MM.1S (cell line): Measurements from ENCODE around the gene SENP8.

Source experiments
- DNase-seq: peaks from one replicate; pipeline ENCODE4 v3.0.0-alpha.2; 2015
- H2AFZ ChIP-seq: fragments of 300-600 bp; sonication (generic); 2 replicates; pipeline ENCODE4 v1.6.0; 2016; ENCODE audit warnings: antibody characterized with exemption, low read length
- H3F3A ChIP-seq: fragments of 300-600 bp; sonication (generic); 2 replicates; pipeline ENCODE4 v1.6.1; 2016; ENCODE audit warnings: mild to moderate bottlenecking, antibody characterized with exemption, low read length, moderate library complexity, mixed read lengths; ENCODE audit not compliant: insufficient read depth
- H3K27ac ChIP-seq: fragments of 300-600 bp; sonication (generic); 2 replicates; pipeline ENCODE4 v1.5.1; 2016; ENCODE audit warnings: mild to moderate bottlenecking, low read length
- H3K27me3 ChIP-seq: fragments of 300-600 bp; sonication (generic); replicated peaks from 2 replicates; pipeline ENCODE4 v1.6.0; 2016; ENCODE audit warnings: low read length; ENCODE audit not compliant: insufficient read depth
- H3K36me3 ChIP-seq: fragments of 300-600 bp; sonication (generic); replicated peaks from 2 replicates; pipeline ENCODE4 v1.6.1; 2016; ENCODE audit warnings: mild to moderate bottlenecking, low read length, mixed read lengths; ENCODE audit not compliant: insufficient read depth
- H3K4me1 ChIP-seq: fragments of 300-600 bp; sonication (generic); 2 replicates; pipeline ENCODE4 v1.6.1; 2016; ENCODE audit warnings: low read length, mixed read lengths
- H3K4me2 ChIP-seq: fragments of 300-600 bp; sonication (generic); 2 replicates; pipeline ENCODE4 v1.6.0; 2016; ENCODE audit warnings: low read depth, low read length
- H3K4me3 ChIP-seq: fragments of 300-600 bp; sonication (generic); 2 replicates; pipeline ENCODE4 v1.5.1; 2016; ENCODE audit warnings: low read length, mixed read lengths
- H3K79me2 ChIP-seq: fragments of 300-600 bp; sonication (generic); 2 replicates; pipeline ENCODE4 v1.6.1; 2016; ENCODE audit warnings: mixed run types, low read length, mixed read lengths
- H3K9ac ChIP-seq: fragments of 300-600 bp; sonication (generic); 2 replicates; pipeline ENCODE4 v1.6.1; 2016; ENCODE audit warnings: low read length, mixed read lengths
- H3K9me2 ChIP-seq: fragments of 300-600 bp; sonication (generic); replicated peaks from 2 replicates; pipeline ENCODE4 v1.6.1; 2016; ENCODE audit warnings: mild to moderate bottlenecking, low read length, mixed read lengths; ENCODE audit not compliant: insufficient read depth
- H3K9me3 ChIP-seq: fragments of 300-600 bp; sonication (generic); replicated peaks from 2 replicates; pipeline ENCODE4 v1.6.1; 2016; ENCODE audit warnings: mild to moderate bottlenecking, low read length, mixed read lengths; ENCODE audit not compliant: insufficient read depth
- H4K20me1 ChIP-seq: fragments of 300-600 bp; sonication (generic); 2 replicates; pipeline ENCODE4 v1.6.1; 2016; ENCODE audit warnings: mild to moderate bottlenecking, low read length, moderate library complexity, mixed read lengths; ENCODE audit not compliant: insufficient read depth
- EZH2 ChIP-seq: fragments of 300-600 bp; sonication (generic); optimal IDR thresholded peaks from 2 replicates; pipeline ENCODE3; 2017; ENCODE audit warnings: low read depth, mild to moderate bottlenecking, antibody characterized with exemption, low read length, mixed read lengths
- EZH2phosphoT487 ChIP-seq: fragments of 300-600 bp; sonication (generic); IDR thresholded peaks from 2 replicates; pipeline ENCODE4 v1.6.1; 2018; ENCODE audit warnings: antibody characterized with exemption, low read length
- TF ChIP-seq, protein P1 (sequence below): fragments of 300-600 bp; sonication (generic); IDR thresholded peaks from 2 replicates; pipeline ENCODE4 v1.5.1; 2016; ENCODE audit warnings: antibody characterized with exemption, low read length, mixed read lengths

SENP8 gene

DNA sequence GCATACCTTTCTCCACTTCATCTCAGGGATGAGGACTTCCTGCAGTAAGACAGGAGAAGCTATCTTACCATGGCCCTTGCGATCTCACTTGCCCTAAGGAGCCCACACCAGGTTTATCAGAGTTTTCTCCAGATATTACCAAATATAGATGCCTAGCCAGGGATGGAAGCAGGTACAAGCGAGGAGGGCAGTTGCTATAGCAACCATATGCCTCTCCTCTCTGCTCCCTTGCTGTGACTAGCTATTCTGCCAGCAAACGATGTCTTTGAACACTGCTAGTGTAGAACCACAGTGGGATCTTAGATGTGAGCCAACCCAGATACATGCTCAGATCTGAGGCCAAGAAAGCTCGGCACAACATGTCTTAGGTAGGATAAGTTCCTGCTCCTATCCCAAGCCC is 45.5 kb downstream of the SENP8 start:
- Histone ChIP-seq H2AFZ (no peak overlapping the region; the same call in 1 of the 2 replicates), H3K9me2 (no peaks in the 10 kb centered on the region), H3K4me3 (no peak overlapping the region), H4K20me1 (no peaks in the 10 kb centered on the region), H3K4me1 (no peaks in the 10 kb centered on the region), H3K79me2 (no peaks in the 10 kb centered on the region), H3K36me3 (no peaks in the 10 kb centered on the region), H3K27me3 (no peaks in the 10 kb centered on the region), H3K9me3 (no peaks in the 10 kb centered on the region), H3K4me2 (no peak overlapping the region), H3F3A (no peaks in the 10 kb centered on the region), H3K9ac (no peak overlapping the region), H3K27ac (no peak overlapping the region)
- DNase-seq = no peak
- TF ChIP-seq EZH2phosphoT487 (no peak), EZH2 (no peak)
- TF ChIP-seq, protein P1, sequence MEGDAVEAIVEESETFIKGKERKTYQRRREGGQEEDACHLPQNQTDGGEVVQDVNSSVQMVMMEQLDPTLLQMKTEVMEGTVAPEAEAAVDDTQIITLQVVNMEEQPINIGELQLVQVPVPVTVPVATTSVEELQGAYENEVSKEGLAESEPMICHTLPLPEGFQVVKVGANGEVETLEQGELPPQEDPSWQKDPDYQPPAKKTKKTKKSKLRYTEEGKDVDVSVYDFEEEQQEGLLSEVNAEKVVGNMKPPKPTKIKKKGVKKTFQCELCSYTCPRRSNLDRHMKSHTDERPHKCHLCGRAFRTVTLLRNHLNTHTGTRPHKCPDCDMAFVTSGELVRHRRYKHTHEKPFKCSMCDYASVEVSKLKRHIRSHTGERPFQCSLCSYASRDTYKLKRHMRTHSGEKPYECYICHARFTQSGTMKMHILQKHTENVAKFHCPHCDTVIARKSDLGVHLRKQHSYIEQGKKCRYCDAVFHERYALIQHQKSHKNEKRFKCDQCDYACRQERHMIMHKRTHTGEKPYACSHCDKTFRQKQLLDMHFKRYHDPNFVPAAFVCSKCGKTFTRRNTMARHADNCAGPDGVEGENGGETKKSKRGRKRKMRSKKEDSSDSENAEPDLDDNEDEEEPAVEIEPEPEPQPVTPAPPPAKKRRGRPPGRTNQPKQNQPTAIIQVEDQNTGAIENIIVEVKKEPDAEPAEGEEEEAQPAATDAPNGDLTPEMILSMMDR = no peak

DNA sequence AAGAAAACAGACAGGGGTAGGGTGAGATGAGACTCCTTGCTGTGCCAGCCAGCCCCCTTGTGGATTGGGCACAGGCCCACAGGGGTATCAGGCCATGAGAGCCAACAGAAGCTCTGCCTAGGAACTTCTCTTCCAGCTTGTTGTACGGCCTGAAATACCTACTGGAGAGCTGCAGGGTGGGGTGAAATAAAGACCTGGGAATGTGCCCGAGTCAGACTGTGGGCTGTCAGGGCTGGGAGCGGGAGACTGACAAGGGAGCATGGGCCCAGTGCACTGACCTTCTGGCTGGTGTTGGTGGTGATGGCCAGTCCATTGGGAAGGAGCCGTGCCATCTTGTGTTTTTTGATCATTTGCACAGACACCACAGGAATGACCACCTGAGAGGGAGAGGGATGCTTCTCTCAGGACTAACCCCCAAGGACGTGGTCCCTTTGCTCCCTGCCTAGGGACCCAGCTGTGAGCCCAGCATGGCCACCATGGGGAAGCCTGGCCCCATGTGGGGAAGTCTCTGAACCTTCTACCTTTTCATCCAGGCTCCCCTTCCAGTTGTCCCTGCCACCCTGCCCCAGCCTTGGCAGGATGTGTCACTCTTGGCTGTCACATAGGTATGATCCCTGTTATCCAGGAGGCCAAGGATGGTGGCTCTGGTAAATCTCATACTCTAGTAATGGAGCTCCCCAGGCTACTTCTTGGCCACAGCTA is 48.7 kb downstream of the SENP8 start:
- Histone ChIP-seq H3K27ac (no peak overlapping the region), H3K79me2 (no peaks in the 10 kb centered on the region), H3K4me1 (no peaks in the 10 kb centered on the region), H4K20me1 (no peaks in the 10 kb centered on the region), H2AFZ (no peak overlapping the region), H3K4me2 (no peak overlapping the region), H3F3A (no peaks in the 10 kb centered on the region), H3K27me3 (no peaks in the 10 kb centered on the region), H3K36me3 (no peaks in the 10 kb centered on the region), H3K9ac (no peak overlapping the region), H3K9me2 (no peaks in the 10 kb centered on the region), H3K4me3 (no peak overlapping the region), H3K9me3 (no peaks in the 10 kb centered on the region)
- TF ChIP-seq, protein P1 = no peak
- no peak for TF ChIP-seq EZH2
- no peak for TF ChIP-seq EZH2phosphoT487
- no peak for DNase-seq

DNA sequence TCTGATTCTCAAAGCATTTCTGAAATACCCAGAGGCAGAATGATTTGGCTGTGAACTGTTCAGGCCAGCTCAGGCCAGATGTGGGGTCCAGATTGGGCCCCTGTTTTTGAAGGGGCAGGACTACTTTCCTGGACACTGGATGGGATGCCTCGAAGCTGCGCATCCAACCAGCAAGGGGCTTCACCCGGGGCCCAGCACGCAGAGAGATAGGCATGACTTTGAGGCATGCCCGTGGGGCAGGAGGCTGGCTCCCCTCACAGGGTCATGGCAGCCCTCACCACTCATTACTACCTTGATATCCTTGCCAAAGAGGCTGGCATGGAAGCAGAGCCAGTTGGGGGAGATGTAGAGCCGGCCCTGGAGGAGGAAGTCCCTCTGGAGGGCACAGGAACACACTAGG is 49.2 kb downstream of the SENP8 start:
- Histone ChIP-seq H3K9ac (no peak overlapping the region), H3K4me1 (no peaks in the 10 kb centered on the region), H3K36me3 (no peaks in the 10 kb centered on the region), H4K20me1 (no peaks in the 10 kb centered on the region), H3K9me3 (no peaks in the 10 kb centered on the region), H3K27me3 (no peaks in the 10 kb centered on the region), H3K9me2 (no peaks in the 10 kb centered on the region), H3K79me2 (no peaks in the 10 kb centered on the region), H3K27ac (no peak overlapping the region), H3K4me2 (no peak overlapping the region), H3F3A (no peaks in the 10 kb centered on the region), H2AFZ (no peak overlapping the region), H3K4me3 (no peak overlapping the region)
- no peak for DNase-seq
- TF ChIP-seq, protein P1 = no peak
- TF ChIP-seq EZH2 (no peak), EZH2phosphoT487 (no peak)
